ENCODE data around the gene TMC4.
A peak's percentile ranks its signal among the peaks of the same experiment; 100 is the strongest.
"Not testable (repeated sequence)": the region's sequence is repeated elsewhere in the genome, so short reads cannot be mapped to it uniquely, and the experiment has no call there.

Gene TMC4

GRCh38 chr19:54203151-54203611 is 30.2 kb upstream of the TMC4 start:
- DNase-seq (ENCODE audit: low spot score) = no peak

GRCh38 chr19:54201980-54202379 is 29.0 kb upstream of the TMC4 start:
- DNase-seq (ENCODE audit: low spot score) = no peak

- no peak for DNase-seq (ENCODE audit: low spot score)
Measured at GRCh38 chr19:54201172-54201701, 28.3 kb upstream of the TMC4 start.

- DNase-seq (ENCODE audit: low spot score) = no peak
Measured at GRCh38 chr19:54199401-54199800, 26.4 kb upstream of the TMC4 start.

GRCh38 chr19:54197121-54197520 is 24.2 kb upstream of the TMC4 start:
- no peak for DNase-seq (ENCODE audit: low spot score)

- no peak for DNase-seq (ENCODE audit: low spot score)
Measured at GRCh38 chr19:54196536-54196935, 23.6 kb upstream of the TMC4 start.

GRCh38 chr19:54194463-54194862 is 21.5 kb upstream of the TMC4 start:
- DNase-seq (ENCODE audit: low spot score) = not testable (repeated sequence)

- no peak for DNase-seq (ENCODE audit: low spot score)
Measured at GRCh38 chr19:54193011-54193410, 20.1 kb upstream of the TMC4 start.

GRCh38 chr19:54191811-54192453 is 19.0 kb upstream of the TMC4 start:
- no peak for DNase-seq (ENCODE audit: low spot score)

- peak; percentile 69 for DNase-seq (ENCODE audit: low spot score)
Measured at GRCh38 chr19:54191011-54191810, 18.3 kb upstream of the TMC4 start, which contains the start of gene TSEN34. Gene TSEN34 (plus strand): TSS chr19:54191308. CDS start chr19:54191365, 57 bp downstream.

GRCh38 chr19:54190503-54191010 is 17.6 kb upstream of the TMC4 start:
- DNase-seq (ENCODE audit: low spot score) = peak; percentile 81

- peak; percentile 89 for DNase-seq (ENCODE audit: low spot score)
Measured at GRCh38 chr19:54189735-54190502, 17.0 kb upstream of the TMC4 start.

GRCh38 chr19:54189145-54189734 is 16.3 kb upstream of the TMC4 start, which contains the start of gene MBOAT7:
Gene MBOAT7 (minus strand): TSS chr19:54189580. CDS start chr19:54188508, 1,072 bp downstream.
- DNase-seq (ENCODE audit: low spot score) = no peak

GRCh38 chr19:54188215-54188871 is 15.4 kb upstream of the TMC4 start:
- DNase-seq (ENCODE audit: low spot score) = no peak

- no peak for DNase-seq (ENCODE audit: low spot score)
Measured at GRCh38 chr19:54186934-54187381, 14.0 kb upstream of the TMC4 start.

GRCh38 chr19:54186351-54186750 is 13.4 kb upstream of the TMC4 start:
- DNase-seq (ENCODE audit: low spot score) = no peak

GRCh38 chr19:54183431-54183830 is 10.5 kb upstream of the TMC4 start:
- no peak for DNase-seq (ENCODE audit: low spot score)

- not testable (repeated sequence) for DNase-seq (ENCODE audit: low spot score)
Measured at GRCh38 chr19:54181894-54182293, 8.9 kb upstream of the TMC4 start.

GRCh38 chr19:54180691-54181091 is 7.7 kb upstream of the TMC4 start:
- no peak for DNase-seq (ENCODE audit: low spot score)

- DNase-seq (ENCODE audit: low spot score) = no peak
Measured at GRCh38 chr19:54179921-54180461, 7.0 kb upstream of the TMC4 start.
